Measurements from ENCODE around the gene SSTR3. TPM values are rescaled to one million over a fixed set of nuclear protein-coding genes. Genes with fewer than 3 reads are reported as not detected.

Gene SSTR3
- total RNA-seq, 1 experiment from 2014 or later = not detected

DNA sequence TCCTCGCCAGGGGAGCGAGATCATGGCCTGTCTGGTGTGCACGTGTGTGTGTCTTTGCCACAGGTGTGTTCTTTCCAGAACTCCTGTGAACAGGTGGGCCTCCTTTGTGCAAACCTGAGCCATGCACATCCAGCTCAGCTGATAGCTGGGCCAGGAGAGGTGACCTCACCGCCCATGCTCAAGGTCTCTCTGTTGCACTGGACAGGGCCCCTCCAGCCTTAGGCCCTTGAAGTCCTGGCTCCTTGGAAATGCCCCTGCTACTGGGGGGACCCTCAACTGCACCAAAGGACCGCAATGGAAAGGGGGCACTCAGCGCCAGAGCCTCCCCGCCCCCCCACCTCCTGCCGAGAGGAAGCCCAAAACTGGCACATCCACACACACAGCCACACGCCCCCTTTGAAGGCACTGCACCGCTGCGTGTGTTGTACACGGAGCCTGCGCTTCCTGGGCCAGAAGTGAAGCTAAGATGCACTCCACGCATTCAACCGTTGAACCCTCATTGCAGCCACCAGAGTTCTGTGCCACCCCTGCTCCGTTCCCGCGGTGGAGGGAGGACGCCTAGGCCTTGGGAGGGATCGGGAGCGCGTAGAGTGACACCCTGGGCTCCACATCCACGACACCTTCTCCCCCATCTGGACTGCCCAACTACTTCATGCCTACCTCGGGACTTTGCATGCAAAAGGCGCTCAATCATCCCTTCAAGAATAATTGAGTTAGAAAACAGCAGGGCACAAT is 46.2 kb downstream of the SSTR3 start:
- in situ Hi-C loops (cut with HindIII; ENCODE audit: low pct_unique_long_range_greater_than_20kb, low sequenced_read_pairs) = no loop called here
- DNase-seq (ENCODE audit: low read depth) = no peak

DNA sequence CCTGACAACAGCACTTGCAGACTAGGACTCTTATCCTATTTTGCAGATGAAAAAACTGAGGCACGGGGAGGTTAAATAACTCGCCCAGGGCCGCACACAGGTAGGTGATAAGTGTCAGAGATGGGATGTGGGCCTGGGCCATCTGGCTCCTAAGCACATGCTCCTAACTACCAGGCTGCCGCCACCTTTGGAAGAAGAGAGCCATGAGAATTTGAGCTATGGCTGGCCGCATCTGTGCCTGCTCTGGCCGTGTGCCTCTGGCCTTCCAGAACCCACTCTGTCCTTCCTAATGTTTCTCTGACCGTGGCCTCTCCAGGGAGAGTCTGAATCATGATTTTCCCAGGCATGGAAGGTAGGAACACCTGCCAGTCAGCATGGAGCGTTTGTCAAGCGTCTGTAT is 47.2 kb downstream of the SSTR3 start:
- in situ Hi-C loops (cut with HindIII; ENCODE audit: low pct_unique_long_range_greater_than_20kb, low sequenced_read_pairs) = no loop called here
- no peak for DNase-seq (ENCODE audit: low read depth)

DNA sequence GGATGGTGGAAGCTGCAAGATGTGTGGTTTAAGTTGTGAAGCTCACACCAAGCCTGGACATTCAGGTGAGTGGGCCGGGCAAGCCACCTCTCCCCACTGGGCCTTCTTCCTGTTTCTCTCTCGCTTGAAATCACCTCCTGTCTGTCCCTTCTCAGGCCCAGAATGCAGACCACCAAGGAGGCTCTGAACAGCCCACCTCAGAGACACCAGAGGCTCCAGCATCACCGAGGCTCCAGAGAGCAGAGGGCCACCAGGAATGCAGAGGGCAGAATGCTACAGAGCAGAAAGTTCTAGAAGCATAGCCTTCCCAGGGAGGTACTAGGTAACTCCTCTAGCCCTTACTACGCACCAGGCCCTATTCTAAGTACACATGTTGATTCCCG is 47.8 kb downstream of the SSTR3 start:
- DNase-seq (ENCODE audit: low read depth) = no peak
- in situ Hi-C loops (cut with HindIII; ENCODE audit: low pct_unique_long_range_greater_than_20kb, low sequenced_read_pairs) = no loop called here

DNA sequence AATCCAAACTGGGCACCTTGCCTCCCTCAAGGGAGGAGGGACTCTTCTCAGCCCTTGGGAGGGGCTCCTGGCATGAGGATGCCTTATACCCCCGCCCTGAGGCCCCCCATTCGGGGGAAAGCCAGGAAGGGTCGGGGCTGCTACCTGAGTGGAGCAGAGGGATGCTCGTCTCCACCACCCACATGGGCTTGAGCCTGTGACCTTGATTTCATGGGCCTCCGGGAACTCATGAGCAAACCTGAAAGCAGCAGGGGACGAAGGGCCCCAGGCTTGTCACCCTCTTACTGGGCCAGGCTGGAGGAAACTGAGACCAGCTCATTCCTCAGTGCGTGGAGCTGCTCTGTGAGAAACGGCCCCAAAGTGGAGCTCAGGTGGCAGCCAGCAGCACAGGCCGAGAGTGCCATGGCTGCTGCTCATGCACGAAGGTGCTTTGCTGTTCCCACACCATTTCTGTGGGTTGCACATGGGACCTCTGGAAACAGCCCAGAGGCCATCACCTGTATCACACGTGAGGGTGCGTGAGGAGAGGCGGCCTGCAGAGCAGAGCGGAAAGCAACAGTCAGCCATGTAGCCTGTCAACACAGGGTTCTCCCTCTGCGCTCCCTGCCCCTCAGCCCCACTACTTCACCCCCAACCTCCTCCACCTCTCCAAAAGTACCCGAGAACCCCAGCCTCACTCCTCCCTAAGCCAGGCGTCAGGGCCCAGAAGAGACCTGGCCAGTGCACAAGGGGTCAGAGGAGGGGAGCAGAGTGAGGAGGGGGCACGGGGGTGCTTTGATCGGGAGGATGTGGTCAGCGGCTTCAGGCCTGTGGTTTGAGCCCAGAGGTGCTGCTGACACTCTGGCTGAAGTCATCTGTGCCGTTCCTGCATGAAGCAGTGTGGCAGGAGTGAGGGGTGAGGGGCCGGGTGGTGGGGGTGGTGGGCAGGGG is 48.4 kb downstream of the SSTR3 start:
- in situ Hi-C loops (cut with HindIII; ENCODE audit: low pct_unique_long_range_greater_than_20kb, low sequenced_read_pairs) = no loop called here

DNA sequence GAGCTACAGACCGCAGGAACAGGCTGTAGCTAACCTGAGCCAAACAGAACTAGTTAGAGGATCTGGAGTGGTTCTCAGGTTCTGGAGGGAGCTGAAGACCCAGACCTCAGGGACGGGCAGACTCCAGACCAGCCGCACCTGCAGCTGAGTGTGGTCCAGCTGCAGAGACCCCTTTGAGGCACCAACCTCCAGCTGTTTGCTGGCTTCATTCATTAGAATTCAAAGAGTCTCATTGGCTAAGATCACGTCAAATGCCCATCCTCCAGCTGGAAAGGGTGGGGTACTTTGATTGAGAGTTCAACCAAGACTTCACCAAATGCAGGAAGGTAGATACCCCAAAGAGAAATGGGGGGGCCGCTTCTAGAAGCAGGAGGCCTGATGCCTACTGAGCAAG is 49.2 kb downstream of the SSTR3 start:
- in situ Hi-C loops (cut with HindIII; ENCODE audit: low pct_unique_long_range_greater_than_20kb, low sequenced_read_pairs) = no loop called here
- no peak for DNase-seq (ENCODE audit: low read depth)

More for the DNA sequence above, 48.4 kb downstream of the SSTR3 start:
- DNase-seq (ENCODE audit: low read depth) = no peak

DNA sequence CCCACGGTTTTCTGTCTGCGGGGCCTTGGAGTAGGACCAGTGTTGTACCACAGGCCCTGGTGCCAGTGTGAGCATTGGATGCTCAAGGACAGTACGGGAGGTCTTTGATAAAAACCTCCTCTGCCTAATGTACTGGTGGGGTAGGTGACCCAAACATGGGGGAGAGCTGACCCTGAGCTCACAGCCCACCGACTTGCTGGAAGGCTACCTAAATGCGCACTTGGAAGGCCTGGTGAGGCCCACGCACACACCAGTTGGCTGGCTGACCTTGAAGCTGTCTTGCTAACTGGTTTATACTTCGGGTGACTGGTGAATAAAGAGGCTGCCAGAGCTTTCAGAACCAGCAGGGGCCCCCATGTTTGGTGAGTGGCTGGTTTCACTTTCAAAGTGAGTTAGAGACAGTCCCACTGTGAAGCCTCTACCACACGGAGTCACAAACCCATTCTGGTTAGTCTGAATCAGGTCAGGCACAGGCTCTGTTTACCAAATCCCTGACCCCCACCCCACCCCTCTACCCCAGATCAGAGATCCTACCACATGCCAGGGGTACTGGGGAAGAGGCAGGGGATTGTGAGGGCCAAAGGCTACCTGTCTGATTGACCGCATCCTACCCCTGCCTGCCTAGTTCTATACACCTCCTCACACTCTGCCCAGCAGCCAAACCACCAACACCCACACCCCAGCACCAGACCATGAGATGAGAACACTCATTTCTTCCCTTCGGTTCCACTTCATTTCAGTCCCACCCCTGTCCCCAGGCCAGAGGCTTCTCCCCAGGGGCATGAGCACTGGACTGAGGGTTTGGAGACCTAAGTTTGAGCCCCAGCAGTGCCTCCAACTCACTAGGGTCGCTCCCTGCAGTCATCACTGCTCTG is 49.8 kb downstream of the SSTR3 start:
- in situ Hi-C loops (cut with HindIII; ENCODE audit: low pct_unique_long_range_greater_than_20kb, low sequenced_read_pairs) = no loop called here
- DNase-seq (ENCODE audit: low read depth) = no peak

DNA sequence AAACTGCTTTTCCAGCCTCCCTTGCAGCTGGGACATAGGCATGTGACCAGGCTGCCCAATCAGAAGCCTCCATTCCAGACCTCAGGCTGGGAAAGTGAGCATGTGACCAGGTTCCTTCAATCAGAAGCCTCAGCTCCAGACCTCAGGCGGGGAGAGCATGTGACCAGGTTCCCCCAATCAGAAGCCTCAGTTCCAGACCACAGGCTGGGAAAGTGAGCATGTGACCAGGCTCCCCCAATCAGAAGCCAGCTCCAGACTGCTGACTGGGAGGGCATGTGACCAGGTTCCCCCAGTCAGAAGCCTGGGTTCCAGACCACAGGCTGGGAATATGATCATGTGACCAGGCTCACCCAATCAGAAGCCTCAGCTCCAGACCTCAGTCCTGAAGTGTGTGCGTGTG is 50.8 kb downstream of the SSTR3 start:
- DNase-seq (ENCODE audit: low read depth) = peak; percentile 56
- in situ Hi-C loops (cut with HindIII; ENCODE audit: low pct_unique_long_range_greater_than_20kb, low sequenced_read_pairs) = no loop called here

DNA sequence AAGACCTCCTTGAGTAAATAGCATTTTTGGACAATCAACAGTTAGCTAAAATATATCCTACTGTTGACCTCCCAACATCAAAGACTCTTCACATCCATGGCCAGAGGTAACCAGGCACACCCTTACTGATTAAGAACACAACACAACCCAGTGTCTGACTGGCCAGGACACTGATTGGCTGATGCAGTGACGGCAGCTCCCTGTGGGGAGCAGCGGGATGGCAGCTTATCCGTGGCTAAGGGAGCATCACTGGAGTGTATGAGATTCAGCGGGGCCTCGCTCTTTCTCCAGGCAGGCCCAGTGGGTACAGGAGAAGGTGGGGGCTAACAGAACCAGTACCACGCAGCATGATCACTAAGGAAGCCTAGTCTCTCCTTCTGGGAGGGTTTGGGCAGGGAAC is 52.2 kb downstream of the SSTR3 start:
- no peak for DNase-seq (ENCODE audit: low read depth)
- in situ Hi-C loops (cut with HindIII; ENCODE audit: low pct_unique_long_range_greater_than_20kb, low sequenced_read_pairs) = no loop called here

DNA sequence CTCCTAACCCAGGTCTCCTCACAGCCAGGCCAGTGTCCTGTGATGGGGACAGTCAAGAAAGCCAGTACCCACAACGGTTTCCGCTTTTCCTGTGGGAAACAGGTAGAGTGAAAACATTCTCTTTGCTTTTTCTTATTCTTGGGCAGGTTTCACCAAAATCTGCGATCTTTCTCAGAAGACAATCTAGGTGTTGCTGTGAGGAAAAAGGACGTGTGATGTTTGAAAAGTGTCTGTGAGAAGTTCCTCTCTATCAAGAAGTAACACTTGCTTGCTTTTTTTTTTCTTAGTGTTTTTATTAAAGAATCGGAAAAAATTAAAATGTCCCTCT is 53.4 kb downstream of the SSTR3 start:
- in situ Hi-C loops (cut with HindIII; ENCODE audit: low pct_unique_long_range_greater_than_20kb, low sequenced_read_pairs) = no loop called here
- no peak for DNase-seq (ENCODE audit: low read depth)

DNA sequence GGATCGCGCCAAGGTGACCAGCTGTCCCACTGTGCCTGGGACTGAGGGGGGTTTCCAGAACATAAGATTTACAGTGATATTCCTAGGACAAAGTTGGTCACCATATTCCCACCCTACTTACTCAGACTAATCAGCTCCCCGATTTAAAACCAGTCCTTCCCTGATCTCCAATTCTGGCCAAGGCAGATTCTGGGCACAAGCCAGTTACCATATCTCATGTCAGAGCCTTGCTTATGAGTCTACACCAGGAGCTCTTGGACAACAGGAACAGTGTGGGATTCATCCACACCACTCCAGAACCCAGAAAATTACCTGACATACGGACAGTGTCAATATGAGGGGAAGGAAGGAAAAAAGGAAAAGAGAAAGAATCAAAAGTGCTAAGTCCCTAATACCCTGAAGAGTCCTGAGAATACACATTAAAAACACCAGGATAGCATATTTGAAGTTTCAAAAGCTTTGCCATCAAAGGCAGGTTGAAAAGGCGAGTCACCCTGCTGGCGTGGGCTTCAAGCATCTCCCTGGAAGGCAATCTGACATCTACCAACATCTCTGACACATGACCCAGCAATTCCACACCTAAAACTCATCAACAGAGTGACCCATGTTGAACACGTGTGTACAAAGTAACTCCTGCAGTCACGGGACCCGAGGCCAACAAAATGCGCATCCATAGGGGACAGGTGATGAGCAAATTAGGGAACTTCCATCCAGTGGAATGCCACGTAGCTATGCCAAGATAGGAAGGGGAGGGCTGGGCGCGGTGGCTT is 54.6 kb downstream of the SSTR3 start:
- no peak for DNase-seq (ENCODE audit: low read depth)
- in situ Hi-C loops (cut with HindIII; ENCODE audit: low pct_unique_long_range_greater_than_20kb, low sequenced_read_pairs) = no loop called here

DNA sequence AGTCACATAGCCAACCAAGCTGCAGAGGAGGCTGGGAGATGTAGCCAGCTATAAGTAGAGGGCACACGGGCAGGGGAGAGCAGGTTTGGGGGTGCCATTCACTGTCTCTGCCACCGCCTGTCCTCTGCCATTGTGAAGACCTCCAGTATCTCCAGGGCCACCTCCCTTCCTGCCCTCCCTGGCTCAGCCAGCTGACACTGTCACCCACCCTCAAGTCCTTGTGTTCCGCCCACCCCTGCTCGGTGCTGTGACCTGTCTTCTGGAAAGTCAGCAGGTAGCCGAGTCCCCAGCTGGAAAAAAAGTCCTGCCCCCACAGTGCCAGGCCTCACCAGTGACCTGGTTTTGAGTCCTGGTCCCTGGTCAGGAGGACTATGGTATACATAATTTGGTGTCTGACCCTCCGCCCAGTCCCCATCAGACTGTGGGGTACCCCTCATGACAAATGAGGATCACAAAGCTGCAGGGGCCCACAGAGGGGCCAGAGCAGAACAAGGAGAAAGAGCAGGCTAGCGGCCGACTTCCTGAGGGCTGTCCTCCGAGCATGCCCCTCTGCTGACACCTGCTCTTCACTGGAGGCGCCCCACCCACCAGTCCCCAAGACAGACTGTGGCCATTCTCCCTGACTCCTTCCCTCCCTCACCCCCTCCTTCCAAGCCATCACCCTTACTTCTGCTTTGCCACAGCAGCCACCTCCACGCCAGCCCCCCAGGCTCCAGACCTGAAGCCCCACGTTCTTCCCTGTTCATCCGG is 55.4 kb downstream of the SSTR3 start:
- in situ Hi-C loops (cut with HindIII; ENCODE audit: low pct_unique_long_range_greater_than_20kb, low sequenced_read_pairs) = no loop called here
- DNase-seq (ENCODE audit: low read depth) = no peak

DNA sequence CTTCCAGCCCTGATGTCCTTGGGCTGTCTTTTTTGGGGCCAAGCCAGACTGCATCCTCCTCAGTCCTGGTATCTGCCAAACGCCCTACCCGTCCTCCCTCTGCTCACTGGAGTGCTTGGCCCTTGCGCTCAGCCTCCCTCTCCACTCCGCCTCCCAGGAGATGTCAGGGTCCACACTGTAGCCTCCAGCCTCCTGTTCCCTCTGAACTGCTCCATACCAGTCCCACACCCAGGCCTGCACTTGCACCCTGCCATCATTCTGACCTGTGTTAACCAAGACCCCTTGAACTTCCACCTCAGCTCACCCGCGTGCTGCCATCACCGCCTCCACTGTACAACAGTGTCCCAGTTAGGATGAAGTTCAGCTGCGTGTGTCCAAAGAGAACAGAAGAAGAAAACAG is 56.3 kb downstream of the SSTR3 start:
- DNase-seq (ENCODE audit: low read depth) = no peak
- in situ Hi-C loops (cut with HindIII; ENCODE audit: low pct_unique_long_range_greater_than_20kb, low sequenced_read_pairs) = no loop called here

DNA sequence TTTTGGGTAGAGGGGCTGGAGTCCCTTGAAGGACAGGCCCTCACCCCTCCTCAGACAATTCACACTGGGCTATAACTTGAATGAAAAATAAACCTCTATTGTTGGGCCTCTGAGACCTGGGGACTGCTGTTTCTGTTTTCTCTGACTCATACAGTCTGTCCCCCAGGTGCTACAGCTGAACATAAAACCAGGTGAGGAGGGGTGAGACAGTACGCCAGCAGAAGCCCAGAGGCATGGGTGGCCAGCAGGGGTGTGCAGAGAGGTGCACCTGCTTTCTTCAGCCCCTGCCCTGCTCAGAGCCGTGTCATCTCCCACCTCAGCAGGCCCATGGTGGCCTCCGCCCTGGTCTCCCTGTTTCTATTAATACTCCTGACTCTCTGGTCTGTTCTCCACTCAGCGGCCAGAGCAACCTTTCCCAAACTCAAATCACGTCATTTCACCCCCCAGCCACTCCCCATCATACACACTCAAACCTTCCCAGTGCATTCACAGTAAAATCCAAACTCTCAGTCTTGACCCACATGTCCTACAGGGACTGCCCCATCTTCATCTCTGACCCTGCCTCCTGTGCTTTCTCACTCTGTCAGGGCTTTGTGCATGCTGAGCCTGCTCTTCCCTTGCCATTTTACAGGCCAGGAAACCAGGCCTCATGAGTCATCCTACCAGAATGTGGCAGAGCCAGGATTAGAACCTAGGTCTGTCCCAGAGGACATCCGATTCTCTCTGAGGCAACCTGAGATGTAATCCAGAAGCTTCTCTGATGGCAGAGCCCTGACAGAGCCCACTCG is 57.2 kb downstream of the SSTR3 start:
- DNase-seq (ENCODE audit: low read depth) = no peak

More for the DNA sequence above, 57.2 kb downstream of the SSTR3 start:
- in situ Hi-C loops (cut with HindIII; ENCODE audit: low pct_unique_long_range_greater_than_20kb, low sequenced_read_pairs) = no loop called here

All from Caki2 (cell line).